Measurements from ENCODE around the gene PRMT2.
"Not testable (repeated sequence)": the region's sequence is repeated elsewhere in the genome, so short reads cannot be mapped to it uniquely, and the experiment has no call there.

Gene PRMT2

GRCh38 chr21:46618738-46619379, 16.6 kb upstream of the PRMT2 start:
- DNase-seq = no peak

- no peak for DNase-seq
Observed at GRCh38 chr21:46619846-46620245, 15.6 kb upstream of the PRMT2 start.

GRCh38 chr21:46620846-46621245, 14.6 kb upstream of the PRMT2 start:
- DNase-seq = no peak

- peak; percentile 33 for DNase-seq
Observed at GRCh38 chr21:46621457-46622182, 13.9 kb upstream of the PRMT2 start.

GRCh38 chr21:46622226-46622625, 13.2 kb upstream of the PRMT2 start:
- DNase-seq = peak; percentile 80

GRCh38 chr21:46624050-46624449, 11.4 kb upstream of the PRMT2 start:
- no peak for DNase-seq

- DNase-seq = no peak
Observed at GRCh38 chr21:46625759-46626158, 9.7 kb upstream of the PRMT2 start.

- DNase-seq = peak; percentile 81
Observed at GRCh38 chr21:46626536-46626935, 8.9 kb upstream of the PRMT2 start.

GRCh38 chr21:46626975-46627501, 8.4 kb upstream of the PRMT2 start:
- no peak for DNase-seq

GRCh38 chr21:46627726-46628125, 7.7 kb upstream of the PRMT2 start:
- no peak for DNase-seq

GRCh38 chr21:46628868-46629267, 6.6 kb upstream of the PRMT2 start:
- no peak for DNase-seq

GRCh38 chr21:46630915-46631314, 4.6 kb upstream of the PRMT2 start:
- DNase-seq = not testable (repeated sequence)

- DNase-seq = peak; percentile 69
Observed at GRCh38 chr21:46633566-46633965, 1.9 kb upstream of the PRMT2 start.

- DNase-seq = no peak
Observed at GRCh38 chr21:46634427-46634826, 1.0 kb upstream of the PRMT2 start.

GRCh38 chr21:46634966-46635323, 529 bp upstream of the PRMT2 start:
- no peak for DNase-seq

GRCh38 chr21:46636181-46636512, 673 bp downstream of the PRMT2 start:
- DNase-seq = no peak

- DNase-seq = peak; percentile 31
Observed at GRCh38 chr21:46636550-46637285, 1.2 kb downstream of the PRMT2 start.

GRCh38 chr21:46637952-46638746, 2.7 kb downstream of the PRMT2 start:
- DNase-seq = no peak

- peak; percentile 40 for DNase-seq
Observed at GRCh38 chr21:46639489-46640386, 4.3 kb downstream of the PRMT2 start.

- DNase-seq = no peak
Observed at GRCh38 chr21:46641656-46642055, 6.2 kb downstream of the PRMT2 start.

- no peak for DNase-seq
Observed at GRCh38 chr21:46643379-46644177, 8.1 kb downstream of the PRMT2 start.
